D721Med (cell line): ENCODE results near the gene HPS4.
A peak's percentile ranks its signal among the peaks of the same experiment; 100 is the strongest.

ENCODE experiments used
- DNase-seq: peaks from one replicate; pipeline ENCODE4 v3.0.0; 2011; ENCODE audit warnings: low spot score; ENCODE audit not compliant: insufficient read length
- FAIRE-seq: peaks from 2 replicates; lab custom pipeline; 2011; peaks lifted over from hg19 to GRCh38; lab: Jason Lieb, UNC
- TF ChIP-seq, protein P1 (sequence below): IDR thresholded peaks from 2 replicates; pipeline ENCODE4 v1.5.1; 2012; ENCODE audit warnings: mild to moderate bottlenecking, control low read depth; ENCODE audit not compliant: insufficient read depth; ENCODE audit errors: missing control alignments

Gene HPS4

DNA sequence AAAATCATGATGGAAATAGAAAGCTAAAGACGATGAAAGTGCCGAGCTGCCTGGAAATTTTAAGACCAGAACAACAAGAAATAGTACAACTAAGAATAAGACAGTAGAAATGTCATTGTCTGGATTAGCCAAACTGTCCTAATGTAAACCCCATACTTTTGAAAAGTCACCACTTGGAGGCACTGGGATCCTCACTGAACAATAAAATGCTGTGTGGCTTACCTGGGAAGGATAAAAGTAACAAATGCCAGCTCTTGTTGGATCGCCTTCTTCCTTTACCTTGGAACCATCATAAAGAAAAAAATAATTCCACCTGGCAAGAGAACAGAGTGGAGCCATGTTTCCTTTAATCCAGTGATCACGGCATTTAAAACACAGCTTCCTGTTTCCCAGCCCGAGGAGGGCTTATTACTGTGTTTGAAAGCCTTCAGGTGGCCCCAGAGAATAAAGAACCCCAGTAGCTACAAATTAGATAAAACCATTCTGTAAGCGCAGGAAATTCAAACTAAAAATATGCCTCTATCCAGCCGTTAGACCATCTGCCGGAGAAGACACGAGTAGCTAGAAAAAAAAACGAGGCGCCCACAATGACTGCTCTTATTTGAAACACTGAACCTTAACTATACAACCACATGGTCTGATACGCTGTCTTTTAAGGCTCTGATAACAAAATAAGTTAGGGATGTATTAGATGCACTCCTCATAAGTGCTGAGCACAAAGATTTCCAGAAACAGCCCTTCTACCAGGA lies 4.4 kb downstream of the HPS4 start:
- DNase-seq (no peak), FAIRE-seq (no peak)
- TF ChIP-seq, protein P1, sequence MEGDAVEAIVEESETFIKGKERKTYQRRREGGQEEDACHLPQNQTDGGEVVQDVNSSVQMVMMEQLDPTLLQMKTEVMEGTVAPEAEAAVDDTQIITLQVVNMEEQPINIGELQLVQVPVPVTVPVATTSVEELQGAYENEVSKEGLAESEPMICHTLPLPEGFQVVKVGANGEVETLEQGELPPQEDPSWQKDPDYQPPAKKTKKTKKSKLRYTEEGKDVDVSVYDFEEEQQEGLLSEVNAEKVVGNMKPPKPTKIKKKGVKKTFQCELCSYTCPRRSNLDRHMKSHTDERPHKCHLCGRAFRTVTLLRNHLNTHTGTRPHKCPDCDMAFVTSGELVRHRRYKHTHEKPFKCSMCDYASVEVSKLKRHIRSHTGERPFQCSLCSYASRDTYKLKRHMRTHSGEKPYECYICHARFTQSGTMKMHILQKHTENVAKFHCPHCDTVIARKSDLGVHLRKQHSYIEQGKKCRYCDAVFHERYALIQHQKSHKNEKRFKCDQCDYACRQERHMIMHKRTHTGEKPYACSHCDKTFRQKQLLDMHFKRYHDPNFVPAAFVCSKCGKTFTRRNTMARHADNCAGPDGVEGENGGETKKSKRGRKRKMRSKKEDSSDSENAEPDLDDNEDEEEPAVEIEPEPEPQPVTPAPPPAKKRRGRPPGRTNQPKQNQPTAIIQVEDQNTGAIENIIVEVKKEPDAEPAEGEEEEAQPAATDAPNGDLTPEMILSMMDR = no peak

DNA sequence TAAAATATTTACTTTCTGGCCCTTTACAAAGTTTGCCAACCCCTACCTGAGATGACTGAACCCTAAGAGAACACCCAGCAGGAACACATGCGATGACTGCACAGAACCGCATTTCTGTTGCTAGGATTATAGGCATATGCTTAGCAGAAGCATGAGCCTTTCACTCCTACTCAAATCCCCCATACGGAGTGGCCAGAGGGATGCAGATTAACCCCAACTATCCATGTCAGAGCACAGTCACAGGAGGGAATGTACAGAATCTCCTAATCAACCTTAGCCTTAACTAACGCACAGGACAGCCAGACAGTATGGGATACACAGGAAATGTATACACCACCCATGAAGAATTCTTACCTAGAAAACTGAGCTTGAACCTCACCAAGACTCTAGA lies 6.2 kb downstream of the HPS4 start:
- DNase-seq = no peak
- FAIRE-seq = no peak

DNA sequence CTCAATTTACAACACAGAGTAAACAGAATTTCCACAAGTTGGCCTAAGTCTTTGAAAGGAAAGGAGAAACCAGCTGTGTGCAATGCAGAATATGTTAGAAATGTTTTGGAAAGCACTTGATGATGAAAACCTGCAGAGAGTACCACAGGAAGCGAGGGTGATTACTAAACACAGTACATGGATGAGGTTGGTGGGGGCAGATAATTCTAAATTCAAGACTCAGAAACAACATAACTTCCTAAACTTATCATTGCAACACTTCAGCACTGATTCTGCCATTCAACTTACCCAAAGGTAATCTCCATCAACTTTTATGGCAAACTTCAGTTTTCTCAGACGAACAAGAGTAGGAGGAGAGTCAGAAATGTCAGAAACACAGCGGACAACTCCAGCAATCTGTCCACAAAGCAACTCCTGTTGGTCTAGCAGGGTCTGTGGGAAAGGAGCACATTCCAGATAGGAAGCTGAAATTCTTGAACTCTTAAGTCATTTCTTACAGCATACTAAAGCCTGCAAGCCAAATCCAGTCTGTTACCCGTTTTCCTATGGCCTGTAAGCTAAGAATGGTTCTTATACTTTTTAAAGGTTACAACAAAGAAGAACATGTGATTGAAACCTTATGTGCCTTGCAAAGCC lies 6.8 kb downstream of the HPS4 start:
- FAIRE-seq (no peak), DNase-seq (no peak)
- TF ChIP-seq, protein P1 = no peak

More for the DNA sequence above, 6.2 kb downstream of the HPS4 start:
- TF ChIP-seq, protein P1 = no peak

DNA sequence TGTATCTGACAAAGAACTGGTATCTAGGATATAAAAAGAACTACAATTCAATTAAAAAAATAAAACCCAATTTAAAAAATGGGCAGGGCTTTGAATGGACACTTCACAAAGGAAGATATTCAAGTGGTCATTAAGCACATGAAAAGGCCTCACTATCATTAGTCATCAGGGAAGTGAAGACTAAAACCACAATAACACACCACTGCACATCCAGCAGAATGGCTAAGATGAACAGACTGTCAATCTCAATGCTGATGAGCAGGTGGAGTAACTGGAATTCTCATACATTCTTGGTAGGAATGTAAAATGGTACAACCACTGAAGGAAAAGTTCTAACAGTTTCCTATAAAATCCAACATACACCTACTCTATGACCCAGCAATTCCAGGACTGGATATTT lies 8.9 kb downstream of the HPS4 start:
- FAIRE-seq = no peak
- TF ChIP-seq, protein P1 = no peak
- DNase-seq = no peak

DNA sequence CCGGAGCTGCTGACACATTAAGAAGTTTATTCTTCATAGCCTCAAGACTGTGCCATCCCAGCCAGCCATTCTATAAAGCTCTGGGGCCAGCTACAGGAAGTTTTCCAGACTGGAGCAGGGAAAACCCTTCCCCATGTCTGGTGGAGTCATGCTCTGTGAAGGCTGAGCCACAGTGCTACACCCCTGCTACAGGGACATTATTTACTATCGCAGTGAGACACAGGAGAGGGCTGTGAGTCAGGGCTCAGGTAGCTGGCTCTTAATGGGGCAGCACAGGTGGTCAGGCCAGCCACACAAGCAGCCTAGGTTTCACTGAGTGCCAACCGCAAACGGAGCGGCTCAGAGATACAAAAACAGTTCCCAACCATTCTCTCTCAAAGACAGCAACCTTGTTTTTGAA lies 12.1 kb downstream of the HPS4 start:
- DNase-seq = no peak
- no peak for FAIRE-seq
- TF ChIP-seq, protein P1 = no peak

DNA sequence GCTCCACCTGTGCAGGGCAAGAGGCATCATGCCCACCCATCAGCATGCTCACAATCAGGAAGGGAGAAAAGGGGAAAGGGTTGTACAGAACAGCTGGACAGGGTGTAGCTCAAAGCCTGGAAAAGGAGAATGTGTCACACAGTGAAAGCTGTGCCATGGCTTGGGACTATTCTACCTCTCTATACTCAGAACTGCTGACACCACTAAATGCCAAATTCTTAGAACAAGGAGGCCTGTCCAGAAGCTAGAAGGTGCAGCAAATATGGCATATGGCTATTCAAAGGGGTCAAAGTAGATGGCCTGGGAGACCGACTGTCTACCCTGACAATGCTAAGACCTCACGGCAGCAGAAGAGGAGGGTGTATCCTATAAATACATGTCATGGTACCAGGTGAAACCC lies 12.8 kb downstream of the HPS4 start:
- TF ChIP-seq, protein P1 = no peak
- DNase-seq (no peak), FAIRE-seq (no peak)

DNA sequence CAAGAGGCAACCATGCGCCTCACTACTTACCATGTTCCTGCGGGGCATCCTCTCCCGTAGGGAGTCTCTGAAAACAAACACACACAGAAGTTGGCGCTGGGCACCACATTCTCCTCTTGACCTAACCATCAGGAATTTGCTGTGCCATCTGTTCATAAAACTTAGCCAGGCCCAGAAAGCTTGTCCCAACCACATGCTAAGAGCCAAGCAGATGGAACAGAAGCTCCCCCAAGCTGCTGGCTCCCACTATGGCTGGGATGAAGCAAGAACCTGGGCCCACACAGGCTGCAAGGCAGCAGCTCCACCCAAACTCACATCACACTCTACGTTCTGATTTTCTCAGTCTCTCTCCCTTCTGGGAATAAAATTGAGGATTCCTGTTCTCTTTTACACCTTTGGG lies 17.4 kb downstream of the HPS4 start:
- FAIRE-seq (no peak), DNase-seq (no peak)
- TF ChIP-seq, protein P1 = peak; percentile 23
